ENCODE data around the gene USP37. TPM values are rescaled to one million over a fixed set of nuclear protein-coding genes. Genes with fewer than 3 reads are reported as not detected.

Gene USP37
- total and polyA plus RNA-seq, 2 of the 13 experiments (the other 11 are each of a cell fraction or from before 2014, with no cell fraction given) = 6.5 to 30.6 TPM

DNA sequence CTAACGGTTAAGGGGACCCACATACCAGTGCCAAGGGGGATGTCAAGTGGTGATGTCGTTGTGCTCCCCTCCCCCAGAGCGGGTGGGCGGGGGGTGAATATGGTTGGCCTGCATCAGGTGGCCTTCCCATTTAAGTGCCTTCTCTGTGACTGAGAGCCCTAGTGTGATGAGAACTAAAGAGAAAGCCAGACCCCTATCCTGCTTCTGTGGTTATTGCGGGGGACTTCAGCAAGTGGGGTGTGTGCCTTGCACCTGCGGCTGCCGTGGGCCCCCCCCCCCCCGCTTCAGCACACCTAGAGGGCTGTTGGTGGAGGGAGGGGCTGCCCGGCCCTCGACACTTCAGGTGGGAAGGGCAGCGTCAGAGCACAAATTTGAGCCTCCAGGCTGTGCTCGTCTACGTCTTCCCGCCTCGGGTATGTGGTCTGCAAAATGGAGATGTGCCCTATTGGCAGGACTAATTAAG lies 162.4 kb downstream of the USP37 start (continued):
- TF ChIP-seq HNRNPUL1 (IDR thresholded peaks at IDR 0.05; ENCODE audit: low read depth, low read length) (no peak), ZNF12 (CRISPR knock-in tag; IDR thresholded peaks at IDR 0.05) (0 out of 2 replicates have a peak, but pooled peaks have one; percentile 9), SMYD3 (CRISPR knock-in tag; IDR thresholded peaks at IDR 0.05) (0 out of 2 replicates have a peak, but pooled peaks have one; percentile 71), ZNF121 (CRISPR knock-in tag; IDR thresholded peaks at IDR 0.05) (peak; percentile 35; the same call in 1 of the 2 replicates), GZF1 (CRISPR knock-in tag; IDR thresholded peaks at IDR 0.05) (no peak), SIX1 (CRISPR knock-in tag; IDR thresholded peaks at IDR 0.05; ENCODE audit: borderline replicate concordance) (0 out of 2 replicates have a peak, but pooled peaks have one; percentile 8), ZFX (CRISPR knock-in tag; IDR thresholded peaks at IDR 0.05; ENCODE audit: low read depth) (peak; percentile 71; the same call in 1 of the 2 replicates), ZEB1 (IDR thresholded peaks at IDR 0.05; ENCODE audit: insufficient replicate concordance, low read depth) (no peak), ZSCAN20 (CRISPR knock-in tag; IDR thresholded peaks at IDR 0.05; ENCODE audit: borderline replicate concordance) (no peak), ZNF282 (IDR thresholded peaks at IDR 0.05; ENCODE audit: partially characterized antibody) (no peak), RBAK (CRISPR knock-in tag; IDR thresholded peaks at IDR 0.05) (0 out of 2 replicates have a peak, but pooled peaks have one; percentile 45), CBX5 (CRISPR knock-in tag; IDR thresholded peaks at IDR 0.05; ENCODE audit: borderline replicate concordance) (no peak; the same call in 1 of the 2 replicates), ZNF136 (CRISPR knock-in tag; IDR thresholded peaks at IDR 0.05; ENCODE audit: low read depth) (peak; percentile 86), HDAC1 (CRISPR knock-in tag; IDR thresholded peaks at IDR 0.05) (peak; percentile 50; the same call in 1 of the 2 replicates), ZSCAN30 (CRISPR knock-in tag; IDR thresholded peaks at IDR 0.05) (peak; percentile 26), FOXA1 (IDR thresholded peaks at IDR 0.05) (no peak), FOXA1 (CRISPR knock-in tag; IDR thresholded peaks at IDR 0.05) (0 out of 2 replicates have a peak, but pooled peaks have one; percentile 6), PRPF4 (IDR thresholded peaks at IDR 0.05; ENCODE audit: low read depth, low read length, poor library complexity, severe bottlenecking) (no peak), HES4 (CRISPR knock-in tag; IDR thresholded peaks at IDR 0.05; ENCODE audit: borderline replicate concordance) (peak; percentile 71)
- TF ChIP-seq, protein P1, sequence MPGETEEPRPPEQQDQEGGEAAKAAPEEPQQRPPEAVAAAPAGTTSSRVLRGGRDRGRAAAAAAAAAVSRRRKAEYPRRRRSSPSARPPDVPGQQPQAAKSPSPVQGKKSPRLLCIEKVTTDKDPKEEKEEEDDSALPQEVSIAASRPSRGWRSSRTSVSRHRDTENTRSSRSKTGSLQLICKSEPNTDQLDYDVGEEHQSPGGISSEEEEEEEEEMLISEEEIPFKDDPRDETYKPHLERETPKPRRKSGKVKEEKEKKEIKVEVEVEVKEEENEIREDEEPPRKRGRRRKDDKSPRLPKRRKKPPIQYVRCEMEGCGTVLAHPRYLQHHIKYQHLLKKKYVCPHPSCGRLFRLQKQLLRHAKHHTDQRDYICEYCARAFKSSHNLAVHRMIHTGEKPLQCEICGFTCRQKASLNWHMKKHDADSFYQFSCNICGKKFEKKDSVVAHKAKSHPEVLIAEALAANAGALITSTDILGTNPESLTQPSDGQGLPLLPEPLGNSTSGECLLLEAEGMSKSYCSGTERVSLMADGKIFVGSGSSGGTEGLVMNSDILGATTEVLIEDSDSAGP (CRISPR knock-in tag; IDR thresholded peaks at IDR 0.05; ENCODE audit: borderline replicate concordance) = peak; percentile 67; the same call in 1 of the 2 replicates
- TF ChIP-seq, protein P2, sequence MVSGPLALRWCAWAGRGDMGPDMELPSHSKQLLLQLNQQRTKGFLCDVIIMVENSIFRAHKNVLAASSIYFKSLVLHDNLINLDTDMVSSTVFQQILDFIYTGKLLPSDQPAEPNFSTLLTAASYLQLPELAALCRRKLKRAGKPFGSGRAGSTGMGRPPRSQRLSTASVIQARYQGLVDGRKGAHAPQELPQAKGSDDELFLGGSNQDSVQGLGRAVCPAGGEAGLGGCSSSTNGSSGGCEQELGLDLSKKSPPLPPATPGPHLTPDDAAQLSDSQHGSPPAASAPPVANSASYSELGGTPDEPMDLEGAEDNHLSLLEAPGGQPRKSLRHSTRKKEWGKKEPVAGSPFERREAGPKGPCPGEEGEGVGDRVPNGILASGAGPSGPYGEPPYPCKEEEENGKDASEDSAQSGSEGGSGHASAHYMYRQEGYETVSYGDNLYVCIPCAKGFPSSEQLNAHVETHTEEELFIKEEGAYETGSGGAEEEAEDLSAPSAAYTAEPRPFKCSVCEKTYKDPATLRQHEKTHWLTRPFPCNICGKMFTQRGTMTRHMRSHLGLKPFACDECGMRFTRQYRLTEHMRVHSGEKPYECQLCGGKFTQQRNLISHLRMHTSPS (CRISPR knock-in tag; IDR thresholded peaks at IDR 0.05; ENCODE audit: low read depth) = peak; percentile 81; the same call in 1 of the 2 replicates
- TF ChIP-seq, protein P3, sequence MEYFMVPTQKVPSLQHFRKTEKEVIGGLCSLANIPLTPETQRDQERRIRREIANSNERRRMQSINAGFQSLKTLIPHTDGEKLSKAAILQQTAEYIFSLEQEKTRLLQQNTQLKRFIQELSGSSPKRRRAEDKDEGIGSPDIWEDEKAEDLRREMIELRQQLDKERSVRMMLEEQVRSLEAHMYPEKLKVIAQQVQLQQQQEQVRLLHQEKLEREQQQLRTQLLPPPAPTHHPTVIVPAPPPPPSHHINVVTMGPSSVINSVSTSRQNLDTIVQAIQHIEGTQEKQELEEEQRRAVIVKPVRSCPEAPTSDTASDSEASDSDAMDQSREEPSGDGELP (IDR thresholded peaks at IDR 0.05; ENCODE audit: borderline replicate concordance, low read depth) = 0 out of 2 replicates have a peak, but pooled peaks have one; percentile 10
- TF ChIP-seq, protein P4, sequence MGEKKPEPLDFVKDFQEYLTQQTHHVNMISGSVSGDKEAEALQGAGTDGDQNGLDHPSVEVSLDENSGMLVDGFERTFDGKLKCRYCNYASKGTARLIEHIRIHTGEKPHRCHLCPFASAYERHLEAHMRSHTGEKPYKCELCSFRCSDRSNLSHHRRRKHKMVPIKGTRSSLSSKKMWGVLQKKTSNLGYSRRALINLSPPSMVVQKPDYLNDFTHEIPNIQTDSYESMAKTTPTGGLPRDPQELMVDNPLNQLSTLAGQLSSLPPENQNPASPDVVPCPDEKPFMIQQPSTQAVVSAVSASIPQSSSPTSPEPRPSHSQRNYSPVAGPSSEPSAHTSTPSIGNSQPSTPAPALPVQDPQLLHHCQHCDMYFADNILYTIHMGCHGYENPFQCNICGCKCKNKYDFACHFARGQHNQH (CRISPR knock-in tag; IDR thresholded peaks at IDR 0.05) = no peak
- TF ChIP-seq, protein P5, sequence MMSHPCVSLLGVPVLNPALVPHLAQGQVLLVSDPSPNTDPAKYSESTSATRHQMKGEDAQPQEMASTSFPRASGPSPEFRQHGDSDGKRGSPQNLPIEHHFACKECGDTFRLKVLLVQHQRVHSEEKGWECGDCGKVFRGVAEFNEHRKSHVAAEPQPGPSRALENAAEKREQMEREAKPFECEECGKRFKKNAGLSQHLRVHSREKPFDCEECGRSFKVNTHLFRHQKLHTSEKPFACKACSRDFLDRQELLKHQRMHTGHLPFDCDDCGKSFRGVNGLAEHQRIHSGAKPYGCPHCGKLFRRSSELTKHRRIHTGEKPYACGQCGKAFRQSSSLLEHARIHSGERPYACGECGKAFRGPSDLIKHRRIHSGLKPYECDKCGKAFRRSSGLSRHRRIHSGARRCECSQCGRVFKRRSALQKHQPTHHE (CRISPR knock-in tag; IDR thresholded peaks at IDR 0.05; ENCODE audit: borderline replicate concordance) = no peak

All from HepG2 (cell line).